ENCODE measurements around the gene TRAFD1. TPM values are rescaled to one million over a fixed set of nuclear protein-coding genes. Genes with fewer than 3 reads are reported as not detected.

Gene TRAFD1
- total and polyA plus RNA-seq, 9 of the 15 experiments (the other 6 are each of a cell fraction or from before 2014, with no cell fraction given), result 41.3 to 85.5 (median 54.5) TPM

DNA sequence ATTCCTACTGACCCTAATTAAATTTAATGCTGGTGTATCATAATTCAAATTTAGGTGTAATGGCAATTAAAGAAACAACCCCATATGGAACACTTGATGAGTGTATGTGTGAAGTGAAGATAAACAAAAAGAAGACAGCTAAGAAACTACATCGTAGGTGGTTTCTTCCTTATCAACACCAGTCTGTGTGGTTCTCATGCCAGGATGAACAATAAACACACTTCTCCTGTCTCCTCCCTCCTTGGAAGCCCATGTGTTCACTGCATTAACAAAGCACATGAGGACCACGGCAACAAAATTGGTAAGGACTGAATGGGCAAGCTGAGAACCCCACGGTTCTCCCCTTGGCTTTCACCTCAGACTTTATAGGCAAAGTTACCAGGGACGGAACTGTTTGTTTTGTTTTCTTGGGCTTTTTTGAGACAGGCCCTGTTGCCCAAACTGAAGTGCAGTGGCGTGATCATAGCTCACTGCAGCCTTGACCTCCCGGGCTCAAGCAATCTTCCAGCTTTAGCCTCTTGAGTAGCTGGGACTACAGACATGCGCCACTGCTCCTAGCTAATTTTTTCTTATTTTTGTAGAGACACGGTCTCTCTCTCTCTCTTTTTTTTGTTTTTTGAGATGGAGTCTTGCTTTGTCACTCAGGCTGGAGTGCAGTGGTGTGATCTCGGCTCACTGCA, 71.0 kb downstream of the TRAFD1 start:
- Histone ChIP-seq H2AFZ (ENCODE audit: low read depth, low read length) (no peak overlapping the region), H3K9me1 (ENCODE audit: control insufficient read depth, insufficient read depth, low read length) (no peaks in the 10 kb centered on the region), H3K36me3 (ENCODE audit: control insufficient read depth, insufficient read depth, low read length) (peaks cover 66% of the 10 kb centered on the region; the same call in 2 of the 3 replicates), H3K79me2 (ENCODE audit: control insufficient read depth, insufficient read depth, low read length) (no peaks in the 10 kb centered on the region), H3K4me3 (no peak overlapping the region), H4K20me1 (replicated peaks; ENCODE audit: control insufficient read depth, insufficient read depth, low read length) (no peaks in the 10 kb centered on the region), H3K27ac (ENCODE audit: extremely low read depth, low read depth, low read length) (no peak overlapping the region), H3K4me1 (replicated peaks in 1 of 2; ENCODE audit: control insufficient read depth in 2 of 2, insufficient read depth in 2 of 2, low read length in 2 of 2) (peaks cover 0 to 3% of the 10 kb centered on the region in 2 experiments; a peak in 2 of 5 replicates), H3K9ac (ENCODE audit: insufficient read depth in 1 of 2, low read depth in 2 of 2, low read length in 2 of 2) (no peak overlapping the region), H3K4me2 (ENCODE audit: insufficient read depth, low read length) (no peak overlapping the region), H3K9me3 (replicated peaks; ENCODE audit: control insufficient read depth, insufficient read depth, low read depth, low read length) (no peaks in the 10 kb centered on the region), H3K27me3 (ENCODE audit: control insufficient read depth in 2 of 2, insufficient read depth in 2 of 2, low read length in 2 of 2) (no peaks in the 10 kb centered on the region)
- DNase-seq (ENCODE audit: extremely low read depth in 1 of 4, low spot score in 3 of 4) (no peak), ATAC-seq (no peak), FAIRE-seq (peak; percentile 49)
- no TSS peak for BruUV-seq (replicated peaks)
- in situ Hi-C loops (cut with MboI), result loop anchor here (5.0 kb wide), 1 partner anchor 191 kb away; no protein-coding TSS in a partner anchor
- WGBS (ENCODE audit: insufficient coverage, low coverage, missing lambda C conversion rate), result 67% methylated on average over 7 of the region's 9 CpGs
- ChIA-PET POLR2A (no interaction called here), CTCF (ENCODE audit: low intra/inter-chr PET ratio) (interaction anchor here (0.6 kb wide), 1 partner anchor 57 kb away, joined by 5 read pairs; no protein-coding TSS in a partner anchor)
- intact Hi-C loops (cut with micrococcal nuclease), result no loop called here
- TF ChIP-seq MBD1 (CRISPR knock-in tag; IDR thresholded peaks at IDR 0.05), result no peak
- TF ChIP-seq YBX1 (IDR thresholded peaks at IDR 0.05), result no peak
- TF ChIP-seq ZNF507 (tag; conservative IDR thresholded peaks at IDR 0.05), result no peak
- no peak for TF ChIP-seq SP2 (IDR thresholded peaks at IDR 0.05; ENCODE audit: extremely low read depth, low read depth, low read length, poor library complexity, severe bottlenecking)
- TF ChIP-seq NCOA1 (IDR thresholded peaks at IDR 0.05; ENCODE audit: low read depth), result no peak
- TF ChIP-seq POLR2A (conservative IDR thresholded peaks at IDR 0.05), result no peak
- no peak for TF ChIP-seq CBFA2T3 (IDR thresholded peaks at IDR 0.05)
- TF ChIP-seq SAFB (IDR thresholded peaks at IDR 0.05; ENCODE audit: borderline replicate concordance, low read depth, low read length), result no peak
- no peak for TF ChIP-seq UBTF (IDR thresholded peaks at IDR 0.05; ENCODE audit: borderline replicate concordance in 1 of 2, low read depth in 2 of 2, low read length in 2 of 2)
- TF ChIP-seq DEAF1 (CRISPR knock-in tag; IDR thresholded peaks at IDR 0.05), result no peak
- TF ChIP-seq, protein P1, sequence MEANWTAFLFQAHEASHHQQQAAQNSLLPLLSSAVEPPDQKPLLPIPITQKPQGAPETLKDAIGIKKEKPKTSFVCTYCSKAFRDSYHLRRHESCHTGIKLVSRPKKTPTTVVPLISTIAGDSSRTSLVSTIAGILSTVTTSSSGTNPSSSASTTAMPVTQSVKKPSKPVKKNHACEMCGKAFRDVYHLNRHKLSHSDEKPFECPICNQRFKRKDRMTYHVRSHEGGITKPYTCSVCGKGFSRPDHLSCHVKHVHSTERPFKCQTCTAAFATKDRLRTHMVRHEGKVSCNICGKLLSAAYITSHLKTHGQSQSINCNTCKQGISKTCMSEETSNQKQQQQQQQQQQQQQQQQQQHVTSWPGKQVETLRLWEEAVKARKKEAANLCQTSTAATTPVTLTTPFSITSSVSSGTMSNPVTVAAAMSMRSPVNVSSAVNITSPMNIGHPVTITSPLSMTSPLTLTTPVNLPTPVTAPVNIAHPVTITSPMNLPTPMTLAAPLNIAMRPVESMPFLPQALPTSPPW (CRISPR knock-in tag; IDR thresholded peaks at IDR 0.05), result no peak
- TF ChIP-seq, protein P2, sequence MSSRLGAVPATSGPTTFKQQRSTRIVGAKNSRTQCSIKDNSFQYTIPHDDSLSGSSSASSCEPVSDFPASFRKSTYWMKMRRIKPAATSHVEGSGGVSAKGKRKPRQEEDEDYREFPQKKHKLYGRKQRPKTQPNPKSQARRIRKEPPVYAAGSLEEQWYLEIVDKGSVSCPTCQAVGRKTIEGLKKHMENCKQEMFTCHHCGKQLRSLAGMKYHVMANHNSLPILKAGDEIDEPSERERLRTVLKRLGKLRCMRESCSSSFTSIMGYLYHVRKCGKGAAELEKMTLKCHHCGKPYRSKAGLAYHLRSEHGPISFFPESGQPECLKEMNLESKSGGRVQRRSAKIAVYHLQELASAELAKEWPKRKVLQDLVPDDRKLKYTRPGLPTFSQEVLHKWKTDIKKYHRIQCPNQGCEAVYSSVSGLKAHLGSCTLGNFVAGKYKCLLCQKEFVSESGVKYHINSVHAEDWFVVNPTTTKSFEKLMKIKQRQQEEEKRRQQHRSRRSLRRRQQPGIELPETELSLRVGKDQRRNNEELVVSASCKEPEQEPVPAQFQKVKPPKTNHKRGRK (tag; IDR thresholded peaks at IDR 0.05), result no peak
- no peak for TF ChIP-seq NFIX (CRISPR knock-in tag; IDR thresholded peaks at IDR 0.05; ENCODE audit: low read depth)
